GOT3 (cell line): Measurements from ENCODE around the gene ZNF354C.
A peak's percentile ranks its signal among the peaks of the same experiment; 100 is the strongest.
"Not testable (repeated sequence)": the region's sequence is repeated elsewhere in the genome, so short reads cannot be mapped to it uniquely, and the experiment has no call there.

Experiments
- DNase-seq: peaks from one replicate; lab custom pipeline; 2025; ENCODE audit warnings: mixed read lengths; lab: John Stamatoyannopoulos, UW

Gene ZNF354C

GRCh38 chr5:179060116-179061008, at the start of gene ZNF354C:
Gene ZNF354C (plus strand): TSS chr5:179060373. CDS start chr5:179062069, 1,696 bp downstream.
- DNase-seq = peak; percentile 87

- DNase-seq = peak; percentile 85
Observed at GRCh38 chr5:179023528-179024189, 36.5 kb upstream of the ZNF354C start, which contains the start of gene ZNF879. Gene ZNF879 (plus strand): TSS chr5:179023804. CDS start chr5:179025005, 1,201 bp downstream.

GRCh38 chr5:179033004-179033580, 27.1 kb upstream of the ZNF354C start:
- no peak for DNase-seq

- DNase-seq = no peak
Observed at GRCh38 chr5:179044765-179045164, 15.4 kb upstream of the ZNF354C start.

GRCh38 chr5:179051784-179052183, 8.4 kb upstream of the ZNF354C start:
- DNase-seq = no peak

GRCh38 chr5:179054036-179054785, 6.0 kb upstream of the ZNF354C start:
- no peak for DNase-seq

GRCh38 chr5:179054876-179055275, 5.3 kb upstream of the ZNF354C start:
- no peak for DNase-seq

GRCh38 chr5:179055436-179055835, 4.7 kb upstream of the ZNF354C start:
- no peak for DNase-seq

- no peak for DNase-seq
Observed at GRCh38 chr5:179055841-179056240, 4.3 kb upstream of the ZNF354C start.

GRCh38 chr5:179061025-179061424, 852 bp downstream of the ZNF354C start:
- DNase-seq = no peak

- no peak for DNase-seq
Observed at GRCh38 chr5:179065703-179066102, 5.5 kb downstream of the ZNF354C start.

GRCh38 chr5:179079165-179079987, 19.2 kb downstream of the ZNF354C start:
- no peak for DNase-seq

GRCh38 chr5:179080724-179081123, 20.6 kb downstream of the ZNF354C start:
- DNase-seq = no peak

GRCh38 chr5:179089502-179089901, 29.3 kb downstream of the ZNF354C start:
- no peak for DNase-seq

- DNase-seq = not testable (repeated sequence)
Observed at GRCh38 chr5:179101282-179101681, 41.1 kb downstream of the ZNF354C start.

- no peak for DNase-seq
Observed at GRCh38 chr5:179110528-179110927, 50.4 kb downstream of the ZNF354C start.

GRCh38 chr5:179111267-179112207, 51.4 kb downstream of the ZNF354C start:
- no peak for DNase-seq

- no peak for DNase-seq
Observed at GRCh38 chr5:179112469-179113142, 52.4 kb downstream of the ZNF354C start.

- DNase-seq = no peak
Observed at GRCh38 chr5:179113143-179113530, 53.0 kb downstream of the ZNF354C start.
